ENCODE measurements around the gene ADAR. TPM values are rescaled to one million over a fixed set of nuclear protein-coding genes. Genes with fewer than 3 reads are reported as not detected.

The ADAR gene
- polyA plus RNA-seq, 1 experiment: 143 TPM

DNA sequence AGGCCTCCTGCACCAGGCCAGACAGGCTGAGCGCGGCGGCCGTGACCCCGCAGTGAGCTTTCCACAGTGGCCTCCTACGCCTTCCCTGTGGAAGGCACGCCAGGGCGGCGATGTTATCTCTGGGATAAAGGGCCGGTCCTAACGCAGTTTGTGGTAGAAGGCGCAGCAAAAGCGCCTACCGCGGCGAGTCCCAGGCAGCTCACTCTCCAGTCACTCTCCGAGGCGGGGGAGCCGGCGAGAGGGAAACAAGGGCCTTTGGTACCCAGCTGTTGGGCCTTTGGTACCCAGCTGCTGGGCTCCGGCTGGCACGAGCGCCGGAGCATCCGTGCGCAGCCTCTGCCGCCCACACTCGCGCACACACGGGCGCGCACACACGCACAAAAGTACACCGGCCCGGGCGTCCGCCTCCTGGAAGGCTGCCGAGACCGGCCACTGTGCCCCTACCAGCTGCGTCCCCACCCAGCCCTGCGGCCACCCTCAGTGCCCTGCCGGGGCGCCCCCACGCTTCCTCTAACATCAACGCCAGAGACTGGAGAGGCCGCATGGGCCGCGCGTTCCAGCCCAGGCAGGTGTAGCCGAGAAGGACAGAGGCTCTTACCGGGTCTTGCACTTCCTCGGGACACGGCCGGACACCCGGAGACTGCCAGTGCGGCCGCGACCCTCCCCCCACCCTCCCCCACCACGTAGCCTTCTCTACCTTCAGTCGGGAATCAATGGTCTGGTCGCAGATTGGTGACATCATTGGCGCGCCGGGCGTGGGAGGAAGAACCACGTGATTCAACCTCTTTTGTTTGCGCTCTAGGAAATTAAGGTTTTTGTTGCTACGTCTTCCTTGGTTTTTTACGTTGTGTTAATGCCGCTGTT lies 19.5 kb upstream of the ADAR start:
- no peaks in the 10 kb centered on the region for H3K36me3 ChIP-seq (ENCODE audit: control insufficient read depth, insufficient read depth, low read length)
- H3K4me3 ChIP-seq (ENCODE audit: low read depth, low read length): peak overlapping the region; percentile 96
- ChIA-PET POLR2A (interaction anchor here (0.6 to 0.7 kb wide), 2 partner anchors 68 to 368 kb away, joined by 3 to 14 read pairs; no protein-coding TSS in a partner anchor), CTCF (interaction anchor here (1.4 to 3.0 kb wide), 2 partner anchors 67 to 251 kb away, joined by 3 to 10 read pairs; no protein-coding TSS in a partner anchor)
- H3K27me3 ChIP-seq (ENCODE audit: control insufficient read depth, insufficient read depth, low read length): peaks cover 2% of the 10 kb centered on the region; the same call in 1 of the 2 replicates
- no peak for DNase-seq (ENCODE audit: low read depth)
- TF ChIP-seq, protein P1, sequence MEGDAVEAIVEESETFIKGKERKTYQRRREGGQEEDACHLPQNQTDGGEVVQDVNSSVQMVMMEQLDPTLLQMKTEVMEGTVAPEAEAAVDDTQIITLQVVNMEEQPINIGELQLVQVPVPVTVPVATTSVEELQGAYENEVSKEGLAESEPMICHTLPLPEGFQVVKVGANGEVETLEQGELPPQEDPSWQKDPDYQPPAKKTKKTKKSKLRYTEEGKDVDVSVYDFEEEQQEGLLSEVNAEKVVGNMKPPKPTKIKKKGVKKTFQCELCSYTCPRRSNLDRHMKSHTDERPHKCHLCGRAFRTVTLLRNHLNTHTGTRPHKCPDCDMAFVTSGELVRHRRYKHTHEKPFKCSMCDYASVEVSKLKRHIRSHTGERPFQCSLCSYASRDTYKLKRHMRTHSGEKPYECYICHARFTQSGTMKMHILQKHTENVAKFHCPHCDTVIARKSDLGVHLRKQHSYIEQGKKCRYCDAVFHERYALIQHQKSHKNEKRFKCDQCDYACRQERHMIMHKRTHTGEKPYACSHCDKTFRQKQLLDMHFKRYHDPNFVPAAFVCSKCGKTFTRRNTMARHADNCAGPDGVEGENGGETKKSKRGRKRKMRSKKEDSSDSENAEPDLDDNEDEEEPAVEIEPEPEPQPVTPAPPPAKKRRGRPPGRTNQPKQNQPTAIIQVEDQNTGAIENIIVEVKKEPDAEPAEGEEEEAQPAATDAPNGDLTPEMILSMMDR (IDR thresholded peaks at IDR 0.05; ENCODE audit: insufficient read depth, low read depth, low read length): no peak

DNA sequence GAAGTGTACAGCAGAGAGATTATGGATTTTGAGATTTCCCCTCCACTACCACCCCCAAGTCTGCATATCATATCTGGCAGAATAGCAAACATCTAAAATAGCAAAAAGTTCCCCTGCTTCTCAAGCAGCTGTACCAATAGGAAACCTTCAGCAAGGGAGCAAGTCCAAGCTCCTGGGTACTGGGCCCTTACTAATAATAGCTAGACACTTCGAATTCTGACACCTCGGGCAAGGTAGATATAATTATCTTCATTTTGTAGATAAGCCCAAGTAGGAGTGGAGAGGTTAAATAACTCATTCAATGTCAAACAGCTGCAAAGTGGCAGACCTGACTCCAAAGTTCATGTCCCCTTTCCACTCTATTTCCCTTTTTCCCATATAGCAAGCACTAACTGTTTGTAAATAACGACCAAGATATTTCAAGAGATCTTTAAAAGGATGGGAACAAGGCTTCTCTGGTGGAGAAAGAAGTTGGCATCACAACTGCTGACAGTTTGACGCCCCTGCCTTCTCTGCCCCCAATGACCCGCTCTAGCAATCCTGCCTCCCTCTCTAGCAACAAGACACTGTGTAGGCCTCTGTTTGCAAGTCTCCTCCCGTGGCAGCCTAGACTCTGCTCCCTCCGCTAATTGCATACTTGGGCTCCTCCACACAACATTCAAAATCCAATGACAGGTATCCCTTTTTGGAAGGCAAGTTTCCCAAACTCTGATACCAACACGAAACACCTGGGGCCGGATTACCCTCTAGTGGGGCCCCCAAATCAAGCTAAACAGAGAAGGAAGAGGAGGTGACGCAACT lies 18.7 kb upstream of the ADAR start:
- CTCF ChIA-PET: interaction anchor here (1.4 to 3.0 kb wide), 2 partner anchors 67 to 252 kb away, joined by 3 to 10 read pairs; no protein-coding TSS in a partner anchor
- H3K4me3 ChIP-seq (ENCODE audit: low read depth, low read length): peak overlapping the region; percentile 96
- DNase-seq (ENCODE audit: low read depth): no peak
- POLR2A ChIA-PET: no interaction called here
- H3K36me3 ChIP-seq (ENCODE audit: control insufficient read depth, insufficient read depth, low read length): no peaks in the 10 kb centered on the region
- H3K27me3 ChIP-seq (ENCODE audit: control insufficient read depth, insufficient read depth, low read length): peaks cover 1% of the 10 kb centered on the region; the same call in 1 of the 2 replicates
- TF ChIP-seq, protein P1 (IDR thresholded peaks at IDR 0.05; ENCODE audit: insufficient read depth, low read depth, low read length): no peak

DNA sequence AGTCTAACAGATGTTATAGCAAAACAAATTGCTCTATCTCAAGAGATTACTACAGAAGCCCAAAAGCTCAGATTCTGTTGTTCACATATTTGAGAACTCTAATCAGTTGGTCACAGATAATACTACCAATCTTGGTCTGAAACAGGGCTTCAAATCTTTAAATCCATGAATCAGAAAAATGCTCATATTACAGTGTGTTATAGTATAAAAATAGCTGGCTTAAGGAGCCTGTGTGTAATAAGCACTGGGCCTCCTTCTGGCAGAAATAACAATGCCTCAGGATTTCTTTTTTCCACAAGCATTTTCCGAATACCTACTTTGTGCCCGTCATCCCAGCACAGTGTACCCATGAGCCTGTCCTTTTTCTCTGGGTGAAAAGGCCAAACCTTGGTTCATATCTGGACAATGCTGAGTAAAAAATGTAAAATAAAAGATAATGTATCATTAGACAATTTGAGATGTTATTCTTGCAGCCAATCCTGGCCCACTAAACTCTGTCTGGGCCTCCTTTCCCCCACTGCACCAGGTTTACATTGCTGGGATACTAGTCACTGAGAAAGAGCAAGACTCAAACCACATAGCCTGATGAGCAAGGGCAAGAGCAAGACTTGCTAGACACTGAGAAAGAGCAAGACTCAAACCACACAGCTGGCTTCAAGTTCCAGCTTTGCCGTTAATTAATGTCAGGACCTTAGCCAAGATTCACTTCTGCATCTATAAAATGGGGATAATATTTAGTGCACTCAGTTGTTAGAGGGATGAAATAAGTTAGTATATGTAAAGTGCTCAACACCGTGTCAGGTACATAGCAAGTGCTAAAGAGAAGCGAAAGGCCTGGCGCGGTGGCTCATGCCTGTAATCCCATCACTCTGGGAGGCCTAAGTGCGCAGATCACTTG lies 17.0 kb upstream of the ADAR start:
- ChIA-PET POLR2A (no interaction called here), CTCF (interaction anchor here (0.7 to 3.0 kb wide), 4 partner anchors 27 to 392 kb away, joined by 3 to 10 read pairs (median 3); no protein-coding TSS in a partner anchor)
- no peak for DNase-seq (ENCODE audit: low read depth)
- TF ChIP-seq, protein P1 (IDR thresholded peaks at IDR 0.05; ENCODE audit: insufficient read depth, low read depth, low read length): no peak
- Histone ChIP-seq H3K36me3 (ENCODE audit: control insufficient read depth, insufficient read depth, low read length) (no peaks in the 10 kb centered on the region), H3K4me3 (ENCODE audit: low read depth, low read length) (no peak overlapping the region), H3K27me3 (ENCODE audit: control insufficient read depth, insufficient read depth, low read length) (no peaks in the 10 kb centered on the region)

DNA sequence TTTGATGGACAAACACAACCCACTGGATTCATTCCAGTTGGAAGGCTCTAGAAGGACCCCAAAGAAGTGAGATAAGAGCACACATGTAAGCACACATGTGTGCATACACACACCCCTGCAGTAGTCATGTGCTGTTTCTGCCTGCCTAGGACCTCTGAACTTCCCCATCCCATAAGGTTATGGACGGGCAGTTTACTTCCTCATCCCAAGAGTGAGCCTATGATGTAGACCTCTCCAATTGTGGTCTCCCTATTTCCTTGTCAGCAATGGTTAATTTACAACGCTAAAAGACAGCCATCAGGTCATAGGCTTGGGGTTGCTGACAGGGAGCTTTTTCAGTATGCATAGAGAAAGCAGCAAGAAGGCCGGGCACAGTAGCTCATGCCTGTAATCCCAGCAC lies 15.4 kb upstream of the ADAR start:
- CTCF ChIA-PET: no interaction called here

More for the DNA sequence above, 15.4 kb upstream of the ADAR start:
- H3K27me3 ChIP-seq (ENCODE audit: control insufficient read depth, insufficient read depth, low read length): no peaks in the 10 kb centered on the region
- TF ChIP-seq, protein P1 (IDR thresholded peaks at IDR 0.05; ENCODE audit: insufficient read depth, low read depth, low read length): no peak
- no peaks in the 10 kb centered on the region for H3K36me3 ChIP-seq (ENCODE audit: control insufficient read depth, insufficient read depth, low read length)
- POLR2A ChIA-PET: no interaction called here
- DNase-seq (ENCODE audit: low read depth): no peak
- no peak overlapping the region for H3K4me3 ChIP-seq (ENCODE audit: low read depth, low read length)
